Activated CD4-positive, alpha-beta memory T cell treated with anti-CD3 and anti-CD28 coated beads for 36 hours (primary cell): ENCODE measurements around the gene NTRK3. TPM values are rescaled to one million over a fixed set of nuclear protein-coding genes. Genes with fewer than 3 reads are reported as not detected.

Source experiments
- CTCF ChIA-PET: fragments of 350-600 bp; sonication (Branson Sonifier 250); formaldehyde crosslinking; loops from one replicate; lab custom pipeline; 2021; ENCODE audit warnings: antibody characterized with exemption, inconsistent platforms; lab: Charles Lee
- POLR2A ChIA-PET: fragments of 350-600 bp; sonication (Branson Sonifier 250); formaldehyde crosslinking; loops from one replicate; lab custom pipeline; 2021; ENCODE audit warnings: antibody characterized with exemption; lab: Charles Lee
- DNase-seq: peaks from one replicate; pipeline ENCODE4 v3.0.0-alpha.2; 2020
- H3K27ac Mint-ChIP-seq: one replicate; pipeline ENCODE4 v1.8.0; 2021; ENCODE audit warnings: mixed read lengths
- H3K27me3 Mint-ChIP-seq: one replicate; pipeline ENCODE4 v1.8.0; 2021; ENCODE audit warnings: mixed read lengths
- H3K36me3 Mint-ChIP-seq: one replicate; pipeline ENCODE4 v1.8.0; 2021; ENCODE audit warnings: mixed read lengths
- H3K4me1 Mint-ChIP-seq: one replicate; pipeline ENCODE4 v1.8.0; 2021; ENCODE audit warnings: low read depth, mixed read lengths
- H3K4me3 Mint-ChIP-seq: one replicate; pipeline ENCODE4 v1.8.0; 2021; ENCODE audit warnings: mild to moderate bottlenecking, mixed read lengths
- H3K9me3 Mint-ChIP-seq: one replicate; pipeline ENCODE4 v1.8.0; 2021; ENCODE audit warnings: mixed read lengths
- intact Hi-C: fragments of 100-400 bp; cut with micrococcal nuclease; formaldehyde crosslinking; loops from one replicate; pipeline ENCODE4 v1.15.1; 2023
- total RNA-seq, 2 experiments: library from RNA; stranded (reverse); gene quantifications; one replicate each; pipeline ENCODE4 v1.2.3, GENCODE V29; 2021

NTRK3 gene
- total RNA-seq, 2 experiments from 2014 or later: 0.78 to 0.85 TPM

DNA sequence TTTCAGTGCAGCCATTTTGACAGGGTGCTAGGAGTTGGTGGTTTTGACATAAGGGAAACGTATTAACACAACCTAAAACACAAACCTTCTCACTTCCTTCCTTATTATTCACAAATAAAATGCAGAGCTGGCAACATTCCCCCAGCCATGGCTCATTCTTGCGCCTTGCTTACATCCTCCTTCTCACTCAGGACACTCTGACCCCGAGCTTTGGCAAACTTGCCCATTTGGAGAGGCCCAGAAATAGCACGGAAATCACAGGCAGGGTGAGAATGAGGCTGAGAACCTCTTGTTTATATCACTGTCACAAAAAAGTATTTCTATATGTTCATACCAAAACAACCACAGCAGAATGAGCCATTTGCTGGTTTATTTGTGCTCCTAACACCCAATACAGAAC lies 244.3 kb downstream of the NTRK3 start:
- H3K27me3 Mint-ChIP-seq: no peaks in the 10 kb centered on the region
- H3K4me3 Mint-ChIP-seq: no peak overlapping the region
- ChIA-PET POLR2A (no interaction called here), CTCF (no interaction called here)
- no peaks in the 10 kb centered on the region for H3K9me3 Mint-ChIP-seq
- no peak for DNase-seq
- H3K27ac Mint-ChIP-seq: no peak overlapping the region
- H3K36me3 Mint-ChIP-seq: no peaks in the 10 kb centered on the region
- H3K4me1 Mint-ChIP-seq: no peaks in the 10 kb centered on the region
- intact Hi-C loops: no loop called here

DNA sequence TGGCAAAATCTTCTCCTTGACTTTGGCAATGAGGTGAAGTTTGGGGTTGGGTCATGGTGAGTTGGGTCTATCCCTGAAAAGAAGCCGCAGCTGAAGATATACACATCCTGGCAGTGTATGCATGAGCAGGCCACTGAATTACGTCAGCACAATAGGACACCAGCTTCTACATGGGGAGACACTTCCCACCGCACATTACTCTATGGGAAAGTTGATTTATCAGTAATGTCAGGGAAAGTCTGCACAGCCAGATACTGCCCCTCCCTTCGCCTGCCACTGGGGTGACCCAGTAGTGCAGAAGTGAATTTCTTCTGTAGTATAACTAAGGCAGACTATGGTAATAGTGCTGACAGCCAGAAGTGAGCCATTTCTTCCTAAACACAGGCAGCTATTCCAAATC lies 245.0 kb downstream of the NTRK3 start:
- H3K27ac Mint-ChIP-seq: no peak overlapping the region
- no peak for DNase-seq
- ChIA-PET CTCF (no interaction called here), POLR2A (no interaction called here)
- intact Hi-C loops: no loop called here
- H3K4me1 Mint-ChIP-seq: no peaks in the 10 kb centered on the region
- H3K9me3 Mint-ChIP-seq: no peaks in the 10 kb centered on the region
- no peaks in the 10 kb centered on the region for H3K36me3 Mint-ChIP-seq
- H3K4me3 Mint-ChIP-seq: no peak overlapping the region
- no peaks in the 10 kb centered on the region for H3K27me3 Mint-ChIP-seq

DNA sequence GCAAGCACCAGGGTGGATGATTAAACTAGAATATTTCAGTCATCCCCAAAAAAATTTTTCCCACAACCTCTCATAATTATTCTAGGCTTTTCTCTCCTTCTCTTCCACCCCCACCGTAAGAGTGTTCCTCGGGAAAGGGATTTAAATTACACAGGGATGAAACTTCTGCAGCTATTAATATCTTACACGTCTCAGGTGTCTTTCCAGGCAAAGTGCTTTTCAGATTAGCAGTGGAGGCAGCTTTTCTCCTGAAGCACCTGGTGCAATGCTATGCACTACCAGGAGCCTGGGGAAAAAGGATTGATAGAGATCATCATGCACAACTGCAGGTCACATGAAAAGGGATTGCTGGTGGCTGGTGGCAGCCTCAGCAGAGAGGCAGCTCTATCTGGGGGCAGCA lies 250.4 kb downstream of the NTRK3 start:
- Mint-ChIP-seq H3K36me3 (no peaks in the 10 kb centered on the region), H3K27ac (no peak overlapping the region), H3K9me3 (no peaks in the 10 kb centered on the region), H3K27me3 (no peaks in the 10 kb centered on the region), H3K4me1 (no peaks in the 10 kb centered on the region), H3K4me3 (no peak overlapping the region)
- DNase-seq: no peak
- ChIA-PET CTCF (no interaction called here), POLR2A (no interaction called here)
- intact Hi-C loops: no loop called here

DNA sequence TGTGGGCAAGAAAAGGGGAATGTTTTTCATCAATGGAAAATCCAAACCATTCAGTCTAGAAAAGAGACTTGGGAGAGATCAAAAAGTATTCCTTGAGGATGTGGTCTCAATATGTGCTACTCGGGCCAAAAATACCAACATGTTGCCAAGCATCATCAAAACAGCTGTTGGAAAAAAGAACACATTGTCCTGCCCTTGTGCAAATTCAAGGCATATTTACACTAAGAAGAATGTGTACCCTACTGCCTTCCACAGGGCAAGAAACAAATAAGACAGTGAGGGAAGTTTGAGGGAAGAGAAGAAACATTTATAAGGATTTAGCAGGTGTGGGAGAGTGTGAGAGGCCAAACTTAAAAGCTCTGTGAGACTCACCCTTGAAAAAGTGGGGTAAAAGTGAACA lies 252.1 kb downstream of the NTRK3 start:
- intact Hi-C loops: no loop called here

DNA sequence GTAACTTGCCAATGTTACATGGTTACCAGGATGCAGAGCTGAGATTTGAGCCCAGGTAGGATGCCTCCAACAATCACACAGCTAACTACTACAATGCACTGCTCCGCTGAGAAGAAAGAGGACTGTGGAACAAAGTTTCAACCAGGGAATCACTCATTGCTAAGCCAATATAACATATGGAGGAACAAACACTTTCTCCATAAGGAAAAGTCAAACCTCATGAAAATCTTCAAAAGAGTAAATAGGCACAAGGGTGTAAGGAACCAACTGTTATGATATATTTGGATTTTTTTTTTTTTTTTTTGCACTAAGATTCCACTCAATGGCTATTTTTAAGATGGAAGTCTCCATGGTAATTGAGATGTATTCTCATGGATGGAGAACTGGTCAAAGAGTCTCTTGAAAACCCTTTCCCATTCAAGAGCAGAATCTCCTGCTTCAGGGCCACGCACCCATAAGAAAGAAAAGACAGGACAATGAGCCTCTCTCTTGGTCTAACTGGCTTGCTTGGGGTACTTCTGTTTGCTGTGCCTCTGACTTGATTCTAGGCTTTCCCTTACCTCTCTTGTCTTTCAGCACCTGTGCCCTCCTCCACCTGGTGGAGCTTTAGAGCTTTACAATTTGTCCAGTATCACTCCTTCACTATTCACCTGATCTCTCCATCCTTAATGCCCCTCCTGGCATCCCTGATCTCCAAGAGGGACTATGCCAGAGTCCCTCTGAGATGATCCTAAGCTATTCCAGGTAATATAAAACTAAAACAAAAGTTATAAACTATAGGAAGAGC lies 252.8 kb downstream of the NTRK3 start:
- DNase-seq: no peak
- intact Hi-C loops: no loop called here
- no peaks in the 10 kb centered on the region for H3K36me3 Mint-ChIP-seq
- H3K9me3 Mint-ChIP-seq: no peaks in the 10 kb centered on the region
- no peaks in the 10 kb centered on the region for H3K4me1 Mint-ChIP-seq
- H3K27ac Mint-ChIP-seq: no peak overlapping the region
- CTCF ChIA-PET: interaction anchor here (0.6 kb wide), 1 partner anchor 14 kb away, joined by 3 read pairs; no protein-coding TSS in a partner anchor
- H3K4me3 Mint-ChIP-seq: no peak overlapping the region
- POLR2A ChIA-PET: no interaction called here
- H3K27me3 Mint-ChIP-seq: no peaks in the 10 kb centered on the region

More for the DNA sequence above, 252.1 kb downstream of the NTRK3 start:
- no peaks in the 10 kb centered on the region for H3K9me3 Mint-ChIP-seq
- no peaks in the 10 kb centered on the region for H3K4me1 Mint-ChIP-seq
- H3K27ac Mint-ChIP-seq: no peak overlapping the region
- CTCF ChIA-PET: interaction anchor here (0.6 kb wide), 1 partner anchor 14 kb away, joined by 3 read pairs; no protein-coding TSS in a partner anchor
- no peaks in the 10 kb centered on the region for H3K27me3 Mint-ChIP-seq
- no peak for DNase-seq
- no peaks in the 10 kb centered on the region for H3K36me3 Mint-ChIP-seq
- POLR2A ChIA-PET: no interaction called here
- no peak overlapping the region for H3K4me3 Mint-ChIP-seq

DNA sequence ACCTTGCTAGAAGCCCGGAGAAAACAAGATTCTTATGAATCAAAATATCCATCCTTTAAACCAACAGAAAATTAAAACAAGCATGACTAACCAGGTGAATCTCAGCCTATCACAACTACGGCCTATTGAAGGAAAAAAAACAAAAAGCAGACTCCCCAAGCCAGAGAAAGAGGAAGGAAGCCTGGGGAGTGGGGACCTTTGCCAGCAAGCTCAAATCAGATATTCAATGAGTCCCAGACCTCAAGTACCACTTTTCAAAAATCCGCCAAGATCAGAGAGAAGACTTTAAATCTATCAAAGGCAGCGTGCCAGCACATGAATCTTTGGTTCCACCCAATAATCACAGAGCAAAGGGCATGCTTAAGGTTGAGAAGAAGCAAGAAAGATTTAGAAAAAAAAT lies 253.8 kb downstream of the NTRK3 start:
- Mint-ChIP-seq H3K4me3 (no peak overlapping the region), H3K9me3 (no peaks in the 10 kb centered on the region), H3K27me3 (no peaks in the 10 kb centered on the region), H3K4me1 (no peaks in the 10 kb centered on the region), H3K27ac (no peak overlapping the region), H3K36me3 (no peaks in the 10 kb centered on the region)
- DNase-seq: no peak
- ChIA-PET POLR2A (no interaction called here), CTCF (no interaction called here)
- intact Hi-C loops: no loop called here

DNA sequence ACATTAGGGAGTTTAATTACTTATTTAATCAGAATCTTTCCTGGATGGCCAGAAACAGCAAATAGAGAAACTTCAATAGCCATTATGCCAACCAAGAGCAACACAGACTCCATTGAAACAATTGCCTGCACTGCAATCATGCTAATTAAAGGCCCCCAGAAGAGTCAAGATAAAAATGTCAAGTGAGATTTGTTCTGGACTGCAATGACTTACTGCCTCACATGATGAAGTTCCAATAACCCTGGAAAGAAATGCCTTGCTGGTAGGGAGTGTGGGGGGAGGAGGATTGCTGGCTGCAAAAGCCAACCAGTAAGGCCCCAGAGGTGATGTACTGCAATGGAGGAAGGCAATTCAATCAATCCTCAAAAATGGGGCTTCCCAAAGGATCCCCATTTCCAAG lies 257.9 kb downstream of the NTRK3 start:
- H3K4me3 Mint-ChIP-seq: no peak overlapping the region
- no peaks in the 10 kb centered on the region for H3K9me3 Mint-ChIP-seq
- no peak for DNase-seq

DNA sequence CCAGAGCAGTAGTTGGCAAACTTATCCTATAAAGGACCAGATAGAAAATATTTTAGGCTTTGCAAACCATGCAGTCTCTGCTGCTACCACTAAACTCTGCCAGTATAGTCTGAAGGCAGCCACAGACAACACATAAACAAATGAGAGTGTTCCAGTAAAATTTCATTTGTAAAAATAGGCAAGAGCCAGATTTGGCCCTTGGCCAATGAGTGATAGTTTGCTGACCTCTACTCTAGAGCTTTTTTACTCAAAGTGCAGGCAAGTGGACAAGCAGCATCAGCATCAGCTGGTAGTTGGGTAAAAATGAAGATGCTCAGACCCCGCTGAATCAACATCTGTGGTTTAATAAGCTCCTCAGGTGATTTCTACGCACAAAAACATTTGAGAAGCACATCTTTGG lies 269.8 kb downstream of the NTRK3 start:
- no peak for DNase-seq
- Mint-ChIP-seq H3K9me3 (no peaks in the 10 kb centered on the region), H3K4me3 (no peak overlapping the region), H3K27ac (no peak overlapping the region), H3K4me1 (no peaks in the 10 kb centered on the region), H3K27me3 (no peaks in the 10 kb centered on the region), H3K36me3 (no peaks in the 10 kb centered on the region)
- intact Hi-C loops: no loop called here
- POLR2A ChIA-PET: no interaction called here
- CTCF ChIA-PET: no interaction called here

More for the DNA sequence above, 257.9 kb downstream of the NTRK3 start:
- Mint-ChIP-seq H3K27me3 (no peaks in the 10 kb centered on the region), H3K27ac (no peak overlapping the region), H3K36me3 (no peaks in the 10 kb centered on the region), H3K4me1 (no peaks in the 10 kb centered on the region)
- ChIA-PET CTCF (no interaction called here), POLR2A (no interaction called here)
- intact Hi-C loops: no loop called here

DNA sequence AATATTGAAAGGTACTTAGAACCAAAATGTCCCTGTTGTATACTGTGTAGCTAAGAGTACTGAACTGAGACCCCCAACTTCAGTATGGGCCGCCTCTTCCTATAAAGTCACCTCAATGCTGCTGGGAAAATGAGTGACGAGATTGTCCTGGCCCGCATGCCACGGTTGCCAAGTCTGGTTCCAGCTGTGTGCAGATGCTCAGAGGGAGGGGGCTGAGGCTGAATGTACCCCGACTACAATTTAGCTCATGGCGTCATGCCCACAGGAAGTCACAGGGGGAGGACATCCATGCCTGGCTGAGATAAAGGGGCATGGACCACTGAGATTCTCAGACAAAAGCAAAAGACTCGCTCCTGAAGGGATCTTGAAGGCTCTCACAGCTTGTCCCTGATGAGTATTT lies 271.1 kb downstream of the NTRK3 start:
- ChIA-PET CTCF (no interaction called here), POLR2A (no interaction called here)
- Mint-ChIP-seq H3K4me3 (no peak overlapping the region), H3K27me3 (no peaks in the 10 kb centered on the region), H3K36me3 (no peaks in the 10 kb centered on the region), H3K9me3 (no peaks in the 10 kb centered on the region), H3K4me1 (no peaks in the 10 kb centered on the region), H3K27ac (no peak overlapping the region)
- DNase-seq: no peak
- intact Hi-C loops: no loop called here

DNA sequence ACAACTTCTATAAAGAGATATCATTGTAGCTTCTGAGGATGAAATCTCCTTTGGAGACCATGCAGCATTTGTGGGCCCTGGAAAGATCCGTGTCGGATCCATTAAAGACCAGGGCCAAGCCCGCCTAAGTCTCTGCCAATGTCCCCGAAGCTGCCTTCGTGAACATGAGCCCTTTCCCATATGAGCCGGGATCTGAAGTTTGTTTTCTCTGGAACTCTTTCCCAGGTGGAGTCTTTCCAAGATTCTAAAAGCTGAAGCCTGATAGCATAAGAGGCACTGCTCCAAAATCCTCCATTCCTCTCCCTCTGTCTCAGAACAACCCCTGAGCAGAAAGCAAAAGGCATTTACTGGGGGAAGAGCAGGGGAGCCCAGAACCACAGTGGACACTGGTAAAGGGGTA lies 274.6 kb downstream of the NTRK3 start:
- CTCF ChIA-PET: no interaction called here

DNA sequence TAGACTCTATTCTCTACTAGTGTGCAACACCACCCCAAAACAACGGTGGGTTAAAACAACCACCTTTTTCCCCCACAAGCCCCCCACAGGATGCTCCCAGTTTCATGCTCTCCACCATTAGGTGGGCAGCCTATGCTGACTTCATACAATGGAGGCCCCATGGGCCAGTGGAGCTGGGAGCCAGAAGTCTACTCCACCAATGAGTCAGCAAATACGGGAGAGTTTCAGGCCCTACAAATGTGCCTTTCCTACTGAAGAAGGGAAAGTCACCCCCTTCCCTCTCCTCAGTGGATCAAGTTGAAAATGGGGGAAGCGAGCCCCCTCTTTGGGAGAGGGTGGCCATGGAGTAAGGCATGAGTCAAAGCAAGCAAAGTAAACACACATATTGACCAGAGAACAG lies 278.6 kb downstream of the NTRK3 start:
- H3K27ac Mint-ChIP-seq: no peak overlapping the region
- intact Hi-C loops: no loop called here
- H3K4me3 Mint-ChIP-seq: no peak overlapping the region
- no peaks in the 10 kb centered on the region for H3K4me1 Mint-ChIP-seq
- H3K36me3 Mint-ChIP-seq: no peaks in the 10 kb centered on the region
- peaks cover 2% of the 10 kb centered on the region for H3K27me3 Mint-ChIP-seq
- ChIA-PET POLR2A (no interaction called here), CTCF (no interaction called here)
- DNase-seq: no peak
- H3K9me3 Mint-ChIP-seq: no peaks in the 10 kb centered on the region

More for the DNA sequence above, 274.6 kb downstream of the NTRK3 start:
- Mint-ChIP-seq H3K9me3 (no peaks in the 10 kb centered on the region), H3K27me3 (peaks cover under 1% of the 10 kb centered on the region), H3K27ac (no peak overlapping the region), H3K4me1 (no peaks in the 10 kb centered on the region), H3K36me3 (no peaks in the 10 kb centered on the region), H3K4me3 (no peak overlapping the region)
- intact Hi-C loops: no loop called here
- no peak for DNase-seq
- POLR2A ChIA-PET: no interaction called here

DNA sequence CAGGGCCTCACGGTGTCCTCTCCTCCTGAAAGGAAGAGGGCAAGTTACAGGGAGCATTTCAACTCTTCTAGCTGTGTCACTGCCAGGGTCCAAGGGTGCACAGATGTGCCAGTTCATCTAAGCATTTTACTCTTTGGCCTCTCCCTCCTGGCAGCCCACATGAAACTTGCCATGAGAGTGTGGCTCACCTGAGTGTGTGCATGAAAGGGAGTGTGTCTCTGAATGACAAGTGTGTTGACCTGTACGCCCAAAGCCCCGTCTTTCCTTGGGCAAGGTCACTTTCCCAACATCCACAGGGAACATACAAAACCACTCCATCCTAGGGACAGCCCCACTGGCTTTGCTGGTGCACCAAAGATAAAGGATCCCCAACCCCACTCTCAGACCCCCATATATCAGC lies 280.0 kb downstream of the NTRK3 start:
- Mint-ChIP-seq H3K4me1 (no peaks in the 10 kb centered on the region), H3K27ac (no peak overlapping the region), H3K4me3 (no peak overlapping the region), H3K36me3 (no peaks in the 10 kb centered on the region), H3K9me3 (no peaks in the 10 kb centered on the region), H3K27me3 (peaks cover 2% of the 10 kb centered on the region)
- CTCF ChIA-PET: no interaction called here
- POLR2A ChIA-PET: no interaction called here
- DNase-seq: no peak
- intact Hi-C loops: no loop called here

DNA sequence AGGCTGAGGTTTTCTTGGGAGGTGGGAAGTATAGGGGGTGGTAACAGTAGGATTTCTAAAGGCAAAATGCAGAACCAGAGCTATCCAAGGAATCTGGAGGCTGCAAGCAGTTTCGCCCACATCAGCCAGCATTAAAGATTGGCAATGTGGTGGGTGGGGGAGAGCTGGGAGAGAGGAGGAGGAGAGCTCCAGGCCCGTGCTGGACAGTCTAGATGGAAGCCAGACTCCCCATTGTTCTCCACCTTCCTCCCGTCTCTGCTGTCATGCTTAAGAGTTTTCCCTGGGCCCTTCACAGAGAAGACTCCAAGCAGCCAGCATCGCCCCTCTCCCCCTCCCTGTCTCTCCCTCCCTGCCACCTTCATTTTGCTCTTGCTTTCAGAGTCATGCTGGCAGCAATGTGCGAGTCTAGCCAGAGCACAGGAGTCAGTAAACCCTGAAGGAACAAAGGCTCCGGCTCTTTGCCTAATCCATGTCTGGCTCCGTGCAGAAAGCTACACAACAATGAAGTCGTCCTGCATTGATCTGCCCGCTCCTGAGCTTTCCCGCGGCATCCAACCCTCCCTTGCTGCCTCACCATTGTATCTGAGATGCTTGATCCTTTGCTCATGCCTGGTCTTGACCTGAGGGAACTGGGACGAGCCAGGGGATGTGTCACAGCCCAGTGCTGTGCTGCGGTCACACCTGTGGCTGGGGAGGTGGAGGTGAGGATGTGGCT lies 282.9 kb downstream of the NTRK3 start:
- H3K36me3 Mint-ChIP-seq: no peaks in the 10 kb centered on the region
- no peak overlapping the region for H3K27ac Mint-ChIP-seq
- intact Hi-C loops: no loop called here
- no peak overlapping the region for H3K4me3 Mint-ChIP-seq
- POLR2A ChIA-PET: no interaction called here
- CTCF ChIA-PET: no interaction called here
- no peak for DNase-seq
- no peaks in the 10 kb centered on the region for H3K4me1 Mint-ChIP-seq
- peaks cover 2% of the 10 kb centered on the region for H3K27me3 Mint-ChIP-seq
- H3K9me3 Mint-ChIP-seq: no peaks in the 10 kb centered on the region
